ENCODE measurements around the gene LSM2.
A peak's percentile ranks its signal among the peaks of the same experiment; 100 is the strongest.

The LSM2 gene

GRCh38 chr6:31796993-31797385 is 9.8 kb downstream of the LSM2 start:
- Histone ChIP-seq H3K36me3 (ENCODE audit: control insufficient read depth in 1 of 2, insufficient read depth in 2 of 2, low read length in 2 of 2) (peaks cover 12 to 15% of the 10 kb centered on the region in 2 experiments), H4K8ac (ENCODE audit: low read depth, low read length) (no peak overlapping the region), H2BK120ac (ENCODE audit: insufficient read depth, low read length, poor library complexity) (no peak overlapping the region), H3K14ac (ENCODE audit: low read length) (no peak overlapping the region), H3K4me2 (ENCODE audit: low read length) (no peak overlapping the region), H3K9me3 (ENCODE audit: insufficient read depth, low read depth, low read length) (no peaks in the 10 kb centered on the region), H3K79me1 (ENCODE audit: low read length) (peaks cover 12% of the 10 kb centered on the region), H3K79me2 (ENCODE audit: control insufficient read depth, insufficient read depth, low read length, poor library complexity) (peaks cover 13% of the 10 kb centered on the region), H2BK12ac (ENCODE audit: low read length) (no peak overlapping the region), H2BK5ac (ENCODE audit: low read depth, low read length, poor library complexity) (no peak overlapping the region), H3K4ac (ENCODE audit: low read depth, low read length) (no peak overlapping the region), H3K27ac (ENCODE audit: low read depth, low read length) (no peak overlapping the region), H2AK5ac (ENCODE audit: low read length) (no peak overlapping the region), H3K9ac (ENCODE audit: low read length) (no peak overlapping the region), H3K23ac (ENCODE audit: low read length) (no peak overlapping the region), H3K27me3 (ENCODE audit: insufficient read depth, low read length) (no peaks in the 10 kb centered on the region), H3K4me3 (ENCODE audit: low read depth, low read length) (no peak overlapping the region), H4K12ac (ENCODE audit: low read depth, low read length) (no peak overlapping the region), H4K91ac (ENCODE audit: low read depth, low read length) (no peak overlapping the region), H2AFZ (ENCODE audit: insufficient read depth, low read length, poor library complexity) (no peak overlapping the region), H3K18ac (ENCODE audit: low read length) (no peak overlapping the region), H3K4me1 (ENCODE audit: control insufficient read depth in 1 of 2, insufficient read depth in 2 of 2, low read length in 2 of 2) (peaks cover 5 to 9% of the 10 kb centered on the region in 2 experiments)
- DNase-seq: no peak
- WGBS (ENCODE audit: extremely low coverage, insufficient coverage, insufficient read length): no CpG with 5 or more reads among the region's 2 CpGs

- peak within 1 kb of the TSS; percentile 91 for H3K9ac ChIP-seq (ENCODE audit: low read length)
- peak; percentile 94 to 95 for DNase-seq
- H3K9me3 ChIP-seq (ENCODE audit: insufficient read depth, low read depth, low read length): no peaks in the 10 kb centered on the region
- peak within 1 kb of the TSS; percentile 97 for H2BK120ac ChIP-seq (ENCODE audit: insufficient read depth, low read length, poor library complexity)
- H3K79me2 ChIP-seq (ENCODE audit: control insufficient read depth, insufficient read depth, low read length, poor library complexity): peaks cover 13% of the 10 kb centered on the region
- H2BK5ac ChIP-seq (ENCODE audit: low read depth, low read length, poor library complexity): peak within 1 kb of the TSS; percentile 99
- peak within 1 kb of the TSS; percentile 85 for H3K4me3 ChIP-seq (ENCODE audit: low read depth, low read length)
- H3K14ac ChIP-seq (ENCODE audit: low read length): peak within 1 kb of the TSS; percentile 99
- H4K91ac ChIP-seq (ENCODE audit: low read depth, low read length): peak within 1 kb of the TSS; percentile 99
- H4K8ac ChIP-seq (ENCODE audit: low read depth, low read length): peak within 1 kb of the TSS; percentile 98
- H2AK5ac ChIP-seq (ENCODE audit: low read length): peak within 1 kb of the TSS; percentile 75
- peaks cover 5 to 9% of the 10 kb centered on the region in 2 experiments for H3K4me1 ChIP-seq (ENCODE audit: control insufficient read depth in 1 of 2, insufficient read depth in 2 of 2, low read length in 2 of 2)
- no peak within 1 kb of the TSS for H3K23ac ChIP-seq (ENCODE audit: low read length)
- peak within 1 kb of the TSS; percentile 98 for H2AFZ ChIP-seq (ENCODE audit: insufficient read depth, low read length, poor library complexity)
- H3K18ac ChIP-seq (ENCODE audit: low read length): peak within 1 kb of the TSS; percentile 98
- H3K79me1 ChIP-seq (ENCODE audit: low read length): peaks cover 12% of the 10 kb centered on the region
- WGBS (ENCODE audit: extremely low coverage, insufficient coverage, insufficient read length): no CpG with 5 or more reads among the region's 75 CpGs
- H3K4ac ChIP-seq (ENCODE audit: low read depth, low read length): peak within 1 kb of the TSS; percentile 93
- peak within 1 kb of the TSS; percentile 96 for H3K27ac ChIP-seq (ENCODE audit: low read depth, low read length)
- H3K27me3 ChIP-seq (ENCODE audit: insufficient read depth, low read length): no peaks in the 10 kb centered on the region
- peaks cover 16 to 19% of the 10 kb centered on the region in 2 experiments for H3K36me3 ChIP-seq (ENCODE audit: control insufficient read depth in 1 of 2, insufficient read depth in 2 of 2, low read length in 2 of 2)
- H4K12ac ChIP-seq (ENCODE audit: low read depth, low read length): peak within 1 kb of the TSS; percentile 90
- H3K4me2 ChIP-seq (ENCODE audit: low read length): peak within 1 kb of the TSS; percentile 97
- no peak within 1 kb of the TSS for H2BK12ac ChIP-seq (ENCODE audit: low read length)
Measured at GRCh38 chr6:31795616-31796298, 11.0 kb downstream of the LSM2 start, which contains the start of gene VARS1. Gene VARS1 (minus strand): TSS chr6:31795752. CDS start chr6:31795217, 535 bp downstream.

GRCh38 chr6:31794866-31795615 is 11.7 kb downstream of the LSM2 start:
- peak overlapping the region; percentile 97 for H2BK120ac ChIP-seq (ENCODE audit: insufficient read depth, low read length, poor library complexity)
- peak overlapping the region; percentile 96 for H3K27ac ChIP-seq (ENCODE audit: low read depth, low read length)
- peaks cover 12% of the 10 kb centered on the region for H3K79me1 ChIP-seq (ENCODE audit: low read length)
- peaks cover 13% of the 10 kb centered on the region for H3K79me2 ChIP-seq (ENCODE audit: control insufficient read depth, insufficient read depth, low read length, poor library complexity)
- no peak overlapping the region for H2BK12ac ChIP-seq (ENCODE audit: low read length)
- peaks cover 16 to 19% of the 10 kb centered on the region in 2 experiments for H3K36me3 ChIP-seq (ENCODE audit: control insufficient read depth in 1 of 2, insufficient read depth in 2 of 2, low read length in 2 of 2)
- H2BK5ac ChIP-seq (ENCODE audit: low read depth, low read length, poor library complexity): peak overlapping the region; percentile 99
- H2AK5ac ChIP-seq (ENCODE audit: low read length): peak overlapping the region; percentile 75
- H3K4ac ChIP-seq (ENCODE audit: low read depth, low read length): peak overlapping the region; percentile 93
- peak; percentile 61 to 66 for DNase-seq
- H3K4me3 ChIP-seq (ENCODE audit: low read depth, low read length): peak overlapping the region; percentile 85
- peak overlapping the region; percentile 90 for H4K12ac ChIP-seq (ENCODE audit: low read depth, low read length)
- peak overlapping the region; percentile 98 for H4K8ac ChIP-seq (ENCODE audit: low read depth, low read length)
- H3K27me3 ChIP-seq (ENCODE audit: insufficient read depth, low read length): no peaks in the 10 kb centered on the region
- peak overlapping the region; percentile 97 for H3K4me2 ChIP-seq (ENCODE audit: low read length)
- H3K18ac ChIP-seq (ENCODE audit: low read length): peak overlapping the region; percentile 98
- peak overlapping the region; percentile 99 for H3K14ac ChIP-seq (ENCODE audit: low read length)
- H3K9ac ChIP-seq (ENCODE audit: low read length): peak overlapping the region; percentile 89
- H4K91ac ChIP-seq (ENCODE audit: low read depth, low read length): peak overlapping the region; percentile 99
- no CpG with 5 or more reads among the region's 44 CpGs for WGBS (ENCODE audit: extremely low coverage, insufficient coverage, insufficient read length)
- no peak overlapping the region for H3K23ac ChIP-seq (ENCODE audit: low read length)
- no peaks in the 10 kb centered on the region for H3K9me3 ChIP-seq (ENCODE audit: insufficient read depth, low read depth, low read length)
- H2AFZ ChIP-seq (ENCODE audit: insufficient read depth, low read length, poor library complexity): peak overlapping the region; percentile 98
- peaks cover 5 to 9% of the 10 kb centered on the region in 2 experiments for H3K4me1 ChIP-seq (ENCODE audit: control insufficient read depth in 1 of 2, insufficient read depth in 2 of 2, low read length in 2 of 2)

GRCh38 chr6:31794294-31794865 is 12.4 kb downstream of the LSM2 start:
- Histone ChIP-seq H2BK12ac (ENCODE audit: low read length) (no peak overlapping the region), H3K4me2 (ENCODE audit: low read length) (peak overlapping the region; percentile 97), H3K79me2 (ENCODE audit: control insufficient read depth, insufficient read depth, low read length, poor library complexity) (peaks cover 13% of the 10 kb centered on the region), H2AFZ (ENCODE audit: insufficient read depth, low read length, poor library complexity) (peak overlapping the region; percentile 20), H4K91ac (ENCODE audit: low read depth, low read length) (peak overlapping the region; percentile 99), H3K27me3 (ENCODE audit: insufficient read depth, low read length) (no peaks in the 10 kb centered on the region), H3K36me3 (ENCODE audit: control insufficient read depth in 1 of 2, insufficient read depth in 2 of 2, low read length in 2 of 2) (peaks cover 18 to 21% of the 10 kb centered on the region in 2 experiments), H3K9me3 (ENCODE audit: insufficient read depth, low read depth, low read length) (no peaks in the 10 kb centered on the region), H3K23ac (ENCODE audit: low read length) (no peak overlapping the region), H3K18ac (ENCODE audit: low read length) (no peak overlapping the region), H3K4ac (ENCODE audit: low read depth, low read length) (peak overlapping the region; percentile 60), H3K9ac (ENCODE audit: low read length) (peak overlapping the region; percentile 89), H3K27ac (ENCODE audit: low read depth, low read length) (no peak overlapping the region), H4K12ac (ENCODE audit: low read depth, low read length) (no peak overlapping the region), H3K79me1 (ENCODE audit: low read length) (peaks cover 12% of the 10 kb centered on the region), H2AK5ac (ENCODE audit: low read length) (no peak overlapping the region), H4K8ac (ENCODE audit: low read depth, low read length) (peak overlapping the region; percentile 64), H3K4me1 (ENCODE audit: control insufficient read depth in 1 of 2, insufficient read depth in 2 of 2, low read length in 2 of 2) (peaks cover 5 to 9% of the 10 kb centered on the region in 2 experiments), H2BK5ac (ENCODE audit: low read depth, low read length, poor library complexity) (peak overlapping the region; percentile 28), H3K4me3 (ENCODE audit: low read depth, low read length) (peak overlapping the region; percentile 85), H3K14ac (ENCODE audit: low read length) (peak overlapping the region; percentile 56), H2BK120ac (ENCODE audit: insufficient read depth, low read length, poor library complexity) (peak overlapping the region; percentile 43)
- WGBS (ENCODE audit: extremely low coverage, insufficient coverage, insufficient read length): no CpG with 5 or more reads among the region's 7 CpGs
- peak; percentile 15 to 44 for DNase-seq
